Left ventricle myocardium inferior (tissue), 1 donor: ENCODE measurements around the gene BTNL3. TPM values are rescaled to one million over a fixed set of nuclear protein-coding genes. Genes with fewer than 3 reads are reported as not detected.

Experiments
- microRNA-seq: library from miRNA; unstranded; fragments of <30 nt; microRNA quantifications from one replicate; pipeline ENCODE4 v1.2.0, GENCODE V29; 2020
- total RNA-seq: library from RNA; stranded (reverse); fragmentation: NEBNext Ultra II Directional; extraction: Animal tissue kit (Norgen Biotek cat#: 25700); gene quantifications from one replicate; pipeline ENCODE4 v1.2.1, GENCODE V29; 2021
- donor health status: DM: no; HTN: yes; CAD: no; lungs with severe emphysema.

Gene BTNL3
- total RNA-seq, 1 donor from 2014 or later: not detected

Small RNAs within 50 kb of the gene (microRNA-seq; reads per million reads assigned to microRNA genes)
- gene MIR8089: not detected

Other genes with a start within 250 kb of the BTNL3 start
- gene OR2Y1, start 248.8 kb upstream of the BTNL3 start, total RNA-seq: not detected
- 60.4 TPM for gene MGAT1, start 186.0 kb upstream of the BTNL3 start, total RNA-seq
- 15.9 TPM for gene ZFP62, start 127.6 kb upstream of the BTNL3 start, total RNA-seq
- gene BTNL8, start 89.7 kb upstream of the BTNL3 start, total RNA-seq: 0.58 TPM
- gene BTNL9, start 51.4 kb downstream of the BTNL3 start, total RNA-seq: 38.5 TPM
- gene OR2V1, start 142.3 kb downstream of the BTNL3 start, total RNA-seq: not detected
- gene OR2V2, start 158.7 kb downstream of the BTNL3 start, total RNA-seq: not detected
- 6.4 TPM for gene TRIM7, start 216.3 kb downstream of the BTNL3 start, total RNA-seq
- gene TRIM41, start 234.4 kb downstream of the BTNL3 start, total RNA-seq: 26.4 TPM